HUES64 (cell line): ENCODE data around the gene OR2AP1.

Experiments used
- H3K27ac ChIP-seq: 2 replicates; pipeline ENCODE4 v1.7.0; 2013; ENCODE audit warnings: low read depth, low read length, inconsistent platforms
- H3K27me3 ChIP-seq: 2 replicates; pipeline ENCODE4 v1.6.1; 2013; ENCODE audit warnings: mild to moderate bottlenecking, low read length; ENCODE audit not compliant: insufficient read depth
- H3K36me3 ChIP-seq: 2 replicates; pipeline ENCODE4 v1.6.1; 2013; ENCODE audit warnings: mild to moderate bottlenecking, low read length; ENCODE audit not compliant: insufficient read depth
- H3K4me1 ChIP-seq: 2 replicates; pipeline ENCODE4 v1.6.1; 2013; ENCODE audit warnings: mild to moderate bottlenecking, low read length, moderate library complexity; ENCODE audit not compliant: insufficient read depth
- H3K4me3 ChIP-seq: 2 replicates; pipeline ENCODE4 v1.5.1; 2013; ENCODE audit warnings: mild to moderate bottlenecking, low read length, moderate library complexity
- H3K9ac ChIP-seq: 2 replicates; pipeline ENCODE4 v1.6.1; 2013; ENCODE audit warnings: mild to moderate bottlenecking, low read depth, low read length
- H3K9me3 ChIP-seq: 2 replicates; pipeline ENCODE4 v1.6.1; 2013; ENCODE audit warnings: low read depth, low read length; ENCODE audit not compliant: insufficient read depth
- WGBS: fragments of 150-250, 120-280 bp; methylation state at CpG from one replicate; pipeline ENCODE4 v1.1.7; 2013; ENCODE audit warnings: missing lambda C conversion rate; 5-methylcytosine and 5-hydroxymethylcytosine counted together

OR2AP1 gene

DNA sequence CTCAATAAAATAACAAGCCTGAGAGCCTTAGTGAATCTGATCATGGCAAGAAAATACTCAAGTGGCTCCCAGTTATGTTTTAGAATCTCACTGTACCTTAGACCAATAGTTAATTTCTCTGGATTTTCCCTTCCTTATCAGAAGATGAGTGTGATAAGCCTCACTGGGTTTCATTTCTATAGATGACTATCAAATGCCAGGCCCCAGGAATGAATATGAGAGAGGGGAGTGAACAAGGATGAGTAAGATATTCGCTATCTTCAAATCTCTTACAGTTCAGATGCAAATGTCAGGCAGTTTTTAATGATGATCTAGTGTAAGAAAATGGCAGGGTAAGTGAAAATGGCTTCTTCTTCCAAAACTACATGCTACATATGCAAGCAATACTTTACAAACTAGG is 38.3 kb downstream of the OR2AP1 start:
- Histone ChIP-seq H3K4me3 (no peak overlapping the region), H3K9me3 (peaks cover 15% of the 10 kb centered on the region), H3K9ac (no peak overlapping the region), H3K36me3 (no peaks in the 10 kb centered on the region), H3K27me3 (no peaks in the 10 kb centered on the region), H3K27ac (no peak overlapping the region), H3K4me1 (no peaks in the 10 kb centered on the region)
- WGBS: 100% methylated on average over 1 of the region's 1 CpG

DNA sequence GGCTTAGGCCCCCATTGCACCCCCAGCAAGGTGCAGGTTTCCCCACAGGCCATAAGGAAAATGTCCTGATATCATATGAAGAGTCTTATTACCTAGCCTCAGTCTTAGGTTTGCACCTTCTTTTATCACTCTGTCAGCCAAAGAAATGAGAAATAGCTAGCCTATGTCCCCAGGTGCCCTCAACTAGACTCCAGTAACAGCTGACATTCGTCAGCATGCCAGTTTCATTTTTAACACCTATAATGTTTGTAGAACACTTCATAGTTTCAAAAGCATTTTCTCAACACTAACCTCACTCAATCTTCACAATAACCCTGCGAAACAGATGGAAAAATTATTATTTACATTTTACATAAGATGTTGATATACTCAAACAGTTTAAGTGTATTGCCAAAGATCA is 40.4 kb downstream of the OR2AP1 start:
- H3K4me3 ChIP-seq: no peak overlapping the region
- 95% methylated on average over 1 of the region's 2 CpGs for WGBS
- H3K36me3 ChIP-seq: no peaks in the 10 kb centered on the region
- H3K9me3 ChIP-seq: peaks cover 35% of the 10 kb centered on the region
- no peak overlapping the region for H3K9ac ChIP-seq
- H3K27ac ChIP-seq: no peak overlapping the region
- H3K4me1 ChIP-seq: no peaks in the 10 kb centered on the region
- no peaks in the 10 kb centered on the region for H3K27me3 ChIP-seq

DNA sequence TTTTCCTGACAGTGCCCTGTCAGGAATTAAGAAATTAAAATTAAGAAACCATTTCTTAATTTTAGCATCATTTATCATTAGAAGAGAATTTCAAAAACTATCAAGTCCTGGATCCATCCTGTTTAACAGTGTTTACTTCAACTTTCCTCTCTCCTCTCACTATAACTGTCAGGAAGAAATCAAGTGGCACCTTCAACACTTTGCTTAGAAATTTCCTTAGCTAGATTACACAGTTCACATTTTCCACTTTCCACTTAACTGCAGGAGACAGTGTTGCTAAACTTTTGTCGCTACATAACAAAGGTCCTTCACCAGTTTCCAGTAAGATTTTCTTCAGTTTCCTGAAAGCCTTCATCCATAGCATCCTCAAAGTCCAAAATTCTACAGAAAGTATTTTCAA is 42.5 kb downstream of the OR2AP1 start:
- Histone ChIP-seq H3K9me3 (peaks cover 35% of the 10 kb centered on the region), H3K27ac (no peak overlapping the region), H3K9ac (no peak overlapping the region), H3K4me1 (no peaks in the 10 kb centered on the region), H3K36me3 (no peaks in the 10 kb centered on the region), H3K27me3 (no peaks in the 10 kb centered on the region), H3K4me3 (no peak overlapping the region)
- 96% methylated on average over 1 of the region's 1 CpG for WGBS

DNA sequence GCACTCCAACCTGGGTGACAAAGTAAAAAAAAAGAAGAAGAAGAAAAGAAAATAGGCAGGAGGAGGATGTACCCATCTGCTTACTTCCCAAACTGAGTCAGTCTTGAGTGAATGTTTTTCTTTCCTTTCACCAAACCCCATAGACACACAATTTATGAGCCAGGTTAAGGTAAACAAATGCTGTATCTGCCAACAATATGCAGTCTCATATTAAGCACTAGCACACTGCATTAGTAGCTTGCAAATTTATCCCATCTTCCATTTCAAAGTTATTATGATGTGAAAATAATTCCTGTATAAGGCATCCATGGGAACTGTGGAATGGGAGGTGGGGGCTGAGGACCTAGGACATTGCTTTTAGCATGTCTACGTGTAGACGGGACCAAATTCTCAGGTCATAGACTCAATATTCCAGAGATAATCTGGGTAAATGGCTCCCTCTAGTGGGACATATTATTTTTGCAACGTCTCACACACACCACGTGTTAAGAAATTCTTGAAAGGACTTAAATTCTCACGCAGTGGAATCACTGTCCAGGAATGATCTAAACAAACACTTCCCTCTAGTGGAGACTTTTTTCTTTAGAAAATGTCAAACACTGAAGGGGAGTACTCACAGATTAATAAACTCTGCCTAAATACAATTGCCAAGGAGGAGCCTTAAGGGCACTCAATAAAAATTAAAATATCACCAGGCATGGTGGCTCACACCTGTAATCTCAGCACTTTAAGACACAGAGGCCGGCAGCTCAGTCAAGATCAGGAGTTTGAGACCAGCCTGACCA is 47.3 kb downstream of the OR2AP1 start:
- no peaks in the 10 kb centered on the region for H3K36me3 ChIP-seq
- no peak overlapping the region for H3K27ac ChIP-seq
- no peaks in the 10 kb centered on the region for H3K27me3 ChIP-seq
- no peak overlapping the region for H3K4me3 ChIP-seq
- H3K9ac ChIP-seq: no peak overlapping the region
- H3K4me1 ChIP-seq: peaks cover 6% of the 10 kb centered on the region; the same call in 1 of the 2 replicates
- 14% methylated on average over 6 of the region's 6 CpGs for WGBS
- H3K9me3 ChIP-seq: peaks cover 31% of the 10 kb centered on the region

DNA sequence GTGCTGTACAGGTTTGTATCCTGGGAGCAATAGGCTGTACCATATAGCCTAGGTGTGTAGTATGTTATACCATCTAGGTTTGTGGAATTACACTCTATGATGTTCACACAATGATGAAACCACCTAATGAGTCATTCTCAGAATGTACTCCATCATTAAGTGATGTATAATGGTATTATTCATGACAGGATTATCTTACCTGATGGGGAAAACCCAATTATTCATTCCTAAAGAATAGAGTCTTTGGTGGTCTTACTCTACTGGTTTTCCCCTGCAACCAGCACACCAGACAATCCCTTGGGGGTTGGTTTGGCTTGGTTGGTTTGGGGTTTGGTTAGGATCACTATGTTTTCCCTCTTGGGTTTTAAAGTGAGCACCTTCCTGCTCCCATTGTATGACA is 51.8 kb downstream of the OR2AP1 start:
- no peak overlapping the region for H3K9ac ChIP-seq
- peaks cover 6% of the 10 kb centered on the region; the same call in 1 of the 2 replicates for H3K4me1 ChIP-seq
- H3K9me3 ChIP-seq: no peaks in the 10 kb centered on the region
- no peak overlapping the region for H3K27ac ChIP-seq
- no peaks in the 10 kb centered on the region for H3K36me3 ChIP-seq
- H3K4me3 ChIP-seq: no peak overlapping the region
- H3K27me3 ChIP-seq: no peaks in the 10 kb centered on the region
